ENCODE measurements around the gene CLRN1.

CLRN1 gene

DNA sequence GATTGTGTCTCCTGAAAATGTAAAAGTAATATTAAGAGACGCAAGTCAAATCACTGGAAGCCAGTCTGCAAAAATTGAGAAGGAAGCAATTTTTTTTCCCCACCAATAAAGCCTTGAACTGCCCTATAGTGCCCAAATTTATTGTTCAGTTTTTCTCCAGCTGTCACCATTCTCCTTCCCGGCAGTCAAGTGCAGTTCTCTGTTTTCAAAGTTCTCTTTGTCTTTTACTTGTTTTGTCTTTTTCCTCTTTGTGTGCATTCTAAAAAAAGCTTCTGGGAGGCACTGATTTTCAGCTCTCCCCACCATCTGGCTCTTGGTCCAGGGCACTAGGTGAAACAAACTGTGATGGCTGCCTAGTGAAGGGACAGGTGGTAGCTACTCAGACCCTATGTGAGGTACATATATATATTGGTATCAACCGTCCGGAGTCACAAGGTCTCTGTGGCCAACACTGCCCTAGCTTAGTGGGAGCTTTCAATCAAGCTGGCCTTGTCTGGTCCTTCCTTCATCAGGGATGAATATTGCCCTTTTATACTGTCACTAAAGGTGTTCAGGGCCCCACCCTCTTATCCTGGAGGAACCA, 6.1 kb upstream of the CLRN1 start:
- H3K27me3 ChIP-seq, result no peaks in the 10 kb centered on the region
- H3K4me3 ChIP-seq, result no peak overlapping the region
- H4K20me1 ChIP-seq, result no peaks in the 10 kb centered on the region
- no peak overlapping the region for H3K4me2 ChIP-seq
- H3K4me1 ChIP-seq, result no peaks in the 10 kb centered on the region
- H3K36me3 ChIP-seq, result no peaks in the 10 kb centered on the region
- no peak for TF ChIP-seq Cebpa-rat (IDR thresholded peaks at IDR 0.05)
- H3K27ac ChIP-seq, result no peak overlapping the region
- H3K9me3 ChIP-seq, result no peaks in the 10 kb centered on the region
- H3K9ac ChIP-seq, result no peak overlapping the region

DNA sequence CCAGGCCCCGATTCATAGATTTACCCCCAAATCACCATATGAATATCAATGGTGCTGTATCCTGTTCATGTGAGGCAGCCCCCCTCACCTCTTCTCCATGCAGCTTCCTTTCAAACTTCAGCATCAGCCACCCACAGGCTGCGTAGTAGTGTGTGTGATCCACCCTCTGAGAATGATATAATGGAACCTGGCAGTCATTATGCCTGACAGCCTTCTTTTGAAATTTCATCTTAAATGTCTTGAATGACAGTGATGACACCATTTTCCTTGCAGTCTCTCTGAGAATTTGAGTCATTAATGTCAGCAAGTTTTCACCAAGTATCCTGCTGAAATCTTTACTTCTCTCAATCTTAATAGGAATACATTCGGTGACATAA, 3.5 kb upstream of the CLRN1 start:
- Histone ChIP-seq H3K9ac (no peak overlapping the region), H3K36me3 (no peaks in the 10 kb centered on the region), H3K9me3 (no peaks in the 10 kb centered on the region), H4K20me1 (no peaks in the 10 kb centered on the region), H3K4me1 (no peaks in the 10 kb centered on the region), H3K27ac (no peak overlapping the region), H3K27me3 (no peaks in the 10 kb centered on the region), H3K4me2 (no peak overlapping the region), H3K4me3 (no peak overlapping the region)
- TF ChIP-seq Cebpa-rat (IDR thresholded peaks at IDR 0.05), result no peak

DNA sequence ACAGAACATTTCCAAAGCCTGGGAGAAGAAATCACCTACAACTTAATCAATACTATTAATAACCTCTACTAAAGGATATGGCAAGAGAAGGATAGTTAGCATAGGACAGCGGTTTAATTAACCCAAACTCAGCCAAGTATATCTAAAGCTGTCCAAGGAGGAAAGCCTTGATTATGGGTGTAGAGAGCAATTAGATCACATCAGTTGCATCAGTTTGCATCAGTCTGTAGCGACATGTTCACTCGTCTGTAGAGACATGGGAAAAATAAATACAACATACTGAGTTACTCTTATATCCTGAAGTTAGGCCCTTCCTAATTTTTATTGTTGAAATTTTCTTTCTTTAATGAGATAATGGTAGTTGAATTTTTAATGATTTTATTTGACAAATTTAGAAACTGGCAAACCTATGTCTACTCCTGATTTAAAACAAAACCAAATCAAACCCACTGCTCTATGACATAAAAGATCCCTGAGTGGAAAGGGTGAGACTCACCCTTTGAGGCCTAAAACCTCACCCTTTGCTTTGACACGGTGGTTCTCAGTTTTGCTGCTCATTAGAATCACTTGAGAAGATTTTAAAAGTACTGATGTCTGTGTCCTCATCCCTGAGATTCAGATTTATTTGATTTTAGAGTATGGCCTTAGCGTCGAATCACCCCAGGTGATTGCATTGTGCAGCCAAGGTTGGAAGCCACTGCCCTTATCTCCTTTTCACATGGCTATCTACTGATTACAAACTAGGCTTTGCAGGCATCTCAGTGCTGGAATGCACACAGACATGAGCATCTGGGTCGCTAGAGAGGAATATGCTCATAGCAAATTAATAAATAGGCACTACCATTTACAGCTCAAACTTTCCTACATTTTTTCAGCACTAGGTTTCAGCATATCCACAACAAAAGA, 2.8 kb upstream of the CLRN1 start:
- TF ChIP-seq Cebpa-rat (IDR thresholded peaks at IDR 0.05), result no peak

DNA sequence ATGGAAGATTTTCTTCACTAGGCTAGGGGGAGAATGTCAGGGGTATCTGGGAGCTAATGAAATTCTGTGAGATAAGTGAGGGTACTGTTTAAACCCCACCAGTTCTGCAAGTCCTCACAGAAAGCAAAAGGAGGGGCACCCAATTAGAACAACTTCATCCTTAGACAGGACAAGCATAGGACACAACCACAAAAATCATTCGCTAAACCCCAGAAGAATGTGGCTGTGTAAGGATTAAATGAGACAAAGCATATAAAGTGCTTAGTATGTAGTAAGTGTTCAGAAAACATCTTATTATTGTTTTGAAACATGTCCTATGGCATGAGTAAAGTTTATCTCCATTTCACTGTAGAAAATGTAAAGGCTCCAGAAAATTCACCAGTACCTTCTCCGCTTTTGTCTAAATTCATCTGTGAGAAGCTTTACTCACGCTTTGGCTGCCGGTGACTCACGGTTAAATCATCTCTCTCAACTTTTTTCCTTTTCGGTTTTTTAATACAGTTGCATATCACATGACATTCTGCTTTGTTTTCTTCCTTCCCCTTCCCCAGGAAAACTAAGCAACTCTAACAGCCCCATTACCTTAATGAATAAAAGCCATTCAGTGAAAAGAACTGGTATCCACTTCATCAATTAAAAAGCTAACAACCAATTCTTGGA, 1.7 kb downstream of the CLRN1 start:
- TF ChIP-seq Cebpa-rat (IDR thresholded peaks at IDR 0.05), result no peak
- no peak overlapping the region for H3K27ac ChIP-seq
- no peaks in the 10 kb centered on the region for H4K20me1 ChIP-seq
- no peak overlapping the region for H3K9ac ChIP-seq
- no peaks in the 10 kb centered on the region for H3K27me3 ChIP-seq
- no peak overlapping the region for H3K4me2 ChIP-seq
- no peaks in the 10 kb centered on the region for H3K4me1 ChIP-seq
- H3K9me3 ChIP-seq, result no peaks in the 10 kb centered on the region
- no peaks in the 10 kb centered on the region for H3K36me3 ChIP-seq
- no peak overlapping the region for H3K4me3 ChIP-seq

More for the DNA sequence above, 2.8 kb upstream of the CLRN1 start:
- no peak overlapping the region for H3K9ac ChIP-seq
- no peaks in the 10 kb centered on the region for H3K4me1 ChIP-seq
- no peaks in the 10 kb centered on the region for H4K20me1 ChIP-seq
- H3K36me3 ChIP-seq, result no peaks in the 10 kb centered on the region
- H3K4me2 ChIP-seq, result no peak overlapping the region
- no peaks in the 10 kb centered on the region for H3K27me3 ChIP-seq
- no peak overlapping the region for H3K27ac ChIP-seq
- H3K9me3 ChIP-seq, result no peaks in the 10 kb centered on the region
- no peak overlapping the region for H3K4me3 ChIP-seq

DNA sequence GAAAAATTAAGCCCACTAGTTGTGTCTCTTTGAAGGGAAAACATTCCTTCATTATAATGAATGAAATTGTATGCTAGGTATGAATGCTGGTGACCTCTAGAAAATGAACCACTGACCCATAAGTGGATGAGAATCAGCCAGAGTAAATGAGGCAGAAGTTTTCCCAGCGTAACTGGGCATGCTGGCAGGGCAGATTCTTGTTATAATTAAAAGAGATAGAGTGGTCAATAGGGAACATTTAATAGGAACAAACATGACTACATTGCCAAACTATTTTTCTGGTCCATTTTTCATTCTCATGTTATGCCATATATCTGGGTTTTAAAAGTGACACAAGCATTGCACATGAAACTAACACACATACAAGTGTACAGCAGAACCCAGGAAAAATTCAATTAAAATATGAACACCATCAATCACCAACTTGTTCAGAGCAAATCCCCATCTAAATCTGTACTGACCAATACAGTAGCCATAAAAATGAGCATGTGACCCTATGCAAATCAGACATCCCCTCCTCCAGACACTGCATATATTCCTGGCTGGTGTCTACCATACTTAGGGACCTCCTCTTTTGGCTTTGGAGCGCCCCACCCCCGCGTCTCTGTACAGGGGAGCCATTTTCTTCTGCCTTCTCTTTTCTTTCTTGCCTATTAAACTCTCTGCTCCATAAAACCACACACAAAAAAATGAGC, 4.0 kb downstream of the CLRN1 start:
- no peaks in the 10 kb centered on the region for H3K27me3 ChIP-seq
- no peak overlapping the region for H3K4me3 ChIP-seq
- no peak overlapping the region for H3K9ac ChIP-seq
- H3K27ac ChIP-seq, result no peak overlapping the region
- no peaks in the 10 kb centered on the region for H3K36me3 ChIP-seq
- TF ChIP-seq Cebpa-rat (IDR thresholded peaks at IDR 0.05), result no peak
- H3K9me3 ChIP-seq, result no peaks in the 10 kb centered on the region
- H3K4me1 ChIP-seq, result no peaks in the 10 kb centered on the region
- no peaks in the 10 kb centered on the region for H4K20me1 ChIP-seq
- no peak overlapping the region for H3K4me2 ChIP-seq

DNA sequence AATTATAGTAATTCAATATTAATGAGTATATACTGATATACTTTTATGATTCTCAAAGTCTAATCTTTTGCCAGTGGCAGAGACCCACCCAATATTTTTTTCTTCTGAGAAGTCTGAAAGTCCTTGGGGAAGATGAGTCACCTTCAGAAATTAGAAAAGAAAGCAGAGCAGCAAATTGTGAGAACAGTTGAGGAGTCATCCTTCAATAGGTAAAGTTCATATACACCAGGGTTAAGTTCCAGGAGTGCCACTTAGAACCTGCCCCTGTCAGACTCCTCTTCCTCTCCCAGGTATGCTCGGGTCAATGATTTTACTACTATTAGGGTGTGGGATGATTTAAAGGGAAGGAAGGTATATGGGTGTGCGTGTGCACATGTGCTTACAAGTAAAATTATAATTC, 7.1 kb downstream of the CLRN1 start:
- Histone ChIP-seq H3K4me3 (no peak overlapping the region), H3K4me2 (no peak overlapping the region)
- no peak for TF ChIP-seq Cebpa-rat (IDR thresholded peaks at IDR 0.05)

DNA sequence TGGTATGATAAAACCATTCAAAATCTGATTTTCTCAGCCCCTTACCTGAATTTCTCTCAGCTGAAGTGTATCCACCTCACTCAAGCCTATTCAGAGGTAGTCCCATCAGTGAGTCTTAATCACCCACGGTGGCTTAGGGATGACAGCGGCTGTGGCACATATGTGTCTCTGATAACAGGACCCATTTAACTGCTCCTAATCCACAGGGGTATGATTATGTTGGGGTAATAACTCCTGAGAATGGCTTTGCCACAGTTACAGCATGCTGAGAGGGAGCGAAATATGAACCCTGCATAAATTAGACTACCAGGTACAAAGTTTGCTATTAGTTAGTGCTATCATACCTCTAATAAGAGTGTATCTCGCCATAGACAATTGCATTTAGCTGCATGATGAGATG, 10.6 kb downstream of the CLRN1 start:
- Histone ChIP-seq H3K4me3 (no peak overlapping the region), H3K27me3 (no peaks in the 10 kb centered on the region), H3K4me2 (no peak overlapping the region), H3K9ac (no peak overlapping the region), H3K27ac (no peak overlapping the region), H3K4me1 (peaks cover 7% of the 10 kb centered on the region; the same call in 1 of the 2 replicates), H4K20me1 (no peaks in the 10 kb centered on the region), H3K36me3 (no peaks in the 10 kb centered on the region), H3K9me3 (no peaks in the 10 kb centered on the region)
- no peak for TF ChIP-seq Cebpa-rat (IDR thresholded peaks at IDR 0.05)

More for the DNA sequence above, 7.1 kb downstream of the CLRN1 start:
- Histone ChIP-seq H3K4me1 (no peaks in the 10 kb centered on the region), H3K27me3 (no peaks in the 10 kb centered on the region), H3K27ac (no peak overlapping the region), H4K20me1 (no peaks in the 10 kb centered on the region), H3K9me3 (no peaks in the 10 kb centered on the region), H3K36me3 (no peaks in the 10 kb centered on the region), H3K9ac (no peak overlapping the region)

DNA sequence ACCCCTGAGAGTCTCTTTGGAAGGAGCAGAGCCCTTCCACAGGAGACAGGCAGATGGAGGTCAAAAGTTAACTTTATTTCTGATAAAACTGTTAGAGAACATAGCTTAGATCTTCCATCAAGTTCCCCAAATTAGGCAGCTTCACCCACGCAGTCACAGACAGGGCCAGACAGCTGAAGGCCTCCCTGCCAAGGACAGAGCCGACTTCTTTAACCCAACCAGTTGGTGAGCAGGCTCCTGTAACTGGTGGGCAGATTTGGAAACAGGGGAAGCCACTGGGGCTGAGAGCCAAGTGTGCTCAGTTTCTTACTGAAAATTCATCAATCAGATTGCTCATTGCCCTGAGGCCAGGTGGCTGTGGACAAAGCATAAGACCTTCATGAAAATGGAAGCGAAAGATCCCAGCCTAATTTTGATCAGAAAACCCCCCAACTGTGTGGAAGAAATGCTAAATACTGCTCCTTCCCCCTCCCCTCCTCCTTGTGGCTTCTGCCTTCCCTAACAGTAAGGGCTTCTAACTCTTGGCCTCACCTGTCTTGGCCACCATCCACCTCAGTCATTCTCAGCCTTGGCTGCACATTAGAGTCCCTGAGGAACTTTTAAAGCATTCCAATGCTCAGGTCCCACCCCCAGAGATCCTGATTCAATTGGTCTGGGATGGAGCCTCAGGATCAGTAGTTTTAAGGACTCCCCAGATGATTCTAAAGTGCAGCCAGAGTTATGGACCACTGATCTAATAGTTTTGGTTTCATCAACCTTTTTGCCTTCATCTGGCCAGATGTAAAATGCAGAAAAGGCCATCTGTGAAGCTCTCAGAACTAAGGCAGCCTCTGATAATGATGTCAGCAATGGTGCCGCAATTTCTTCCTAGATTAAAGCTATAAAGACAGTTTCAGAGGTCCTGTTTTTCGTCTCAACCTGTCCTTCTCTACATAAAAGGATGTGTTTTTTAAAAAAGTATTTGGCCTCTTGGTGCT, 11.5 kb downstream of the CLRN1 start:
- H3K4me3 ChIP-seq, result no peak overlapping the region
- no peak overlapping the region for H3K9ac ChIP-seq
- TF ChIP-seq Cebpa-rat (IDR thresholded peaks at IDR 0.05), result no peak
- H3K36me3 ChIP-seq, result no peaks in the 10 kb centered on the region
- no peak overlapping the region for H3K27ac ChIP-seq
- no peaks in the 10 kb centered on the region for H4K20me1 ChIP-seq
- H3K4me2 ChIP-seq, result no peak overlapping the region
- no peaks in the 10 kb centered on the region for H3K9me3 ChIP-seq
- H3K27me3 ChIP-seq, result no peaks in the 10 kb centered on the region
- peaks cover 7% of the 10 kb centered on the region; the same call in 1 of the 2 replicates for H3K4me1 ChIP-seq

DNA sequence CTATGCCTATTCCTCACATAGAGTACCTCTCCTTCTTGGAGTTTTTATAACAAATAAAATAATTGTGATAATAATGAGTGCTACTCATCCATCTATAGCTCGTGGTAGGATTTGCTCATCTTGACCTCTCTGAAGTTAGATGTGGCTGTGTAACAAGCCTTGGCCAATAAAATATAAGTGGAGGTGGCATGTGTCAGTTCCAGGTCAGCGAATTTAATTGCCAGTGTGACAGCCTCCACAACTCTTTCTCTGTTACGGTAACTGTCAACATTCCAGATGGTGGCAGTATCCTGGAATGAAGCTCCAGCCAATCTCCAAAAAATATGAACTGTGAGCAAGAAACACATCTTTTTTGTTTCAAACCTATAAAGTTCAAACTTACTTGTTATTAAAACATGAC, 13.8 kb downstream of the CLRN1 start:
- Histone ChIP-seq H3K27me3 (no peaks in the 10 kb centered on the region), H4K20me1 (no peaks in the 10 kb centered on the region), H3K4me3 (no peak overlapping the region), H3K4me1 (peaks cover 7% of the 10 kb centered on the region; the same call in 1 of the 2 replicates), H3K36me3 (no peaks in the 10 kb centered on the region), H3K27ac (no peak overlapping the region), H3K4me2 (no peak overlapping the region), H3K9me3 (no peaks in the 10 kb centered on the region), H3K9ac (no peak overlapping the region)
- TF ChIP-seq Cebpa-rat (IDR thresholded peaks at IDR 0.05), result no peak

Measured in BLaER1 (cell line).